22Rv1 (cell line): ENCODE data around the gene MAGI1.

Experiments
- H3K27ac ChIP-seq: fragments of 450-650 bp; 2 replicates; pipeline ENCODE4 v1.5.1; 2017
- ZFX ChIP-seq: fragments of 450-650 bp; IDR thresholded peaks from 2 replicates; pipeline ENCODE4 v1.6.1; 2017; ENCODE audit warnings: antibody characterized with exemption, borderline replicate concordance
- TF ChIP-seq, protein P1 (sequence below): fragments of 450-650 bp; IDR thresholded peaks from 2 replicates; pipeline ENCODE4 v1.5.1; 2017; ENCODE audit warnings: mild to moderate bottlenecking

MAGI1 gene

DNA sequence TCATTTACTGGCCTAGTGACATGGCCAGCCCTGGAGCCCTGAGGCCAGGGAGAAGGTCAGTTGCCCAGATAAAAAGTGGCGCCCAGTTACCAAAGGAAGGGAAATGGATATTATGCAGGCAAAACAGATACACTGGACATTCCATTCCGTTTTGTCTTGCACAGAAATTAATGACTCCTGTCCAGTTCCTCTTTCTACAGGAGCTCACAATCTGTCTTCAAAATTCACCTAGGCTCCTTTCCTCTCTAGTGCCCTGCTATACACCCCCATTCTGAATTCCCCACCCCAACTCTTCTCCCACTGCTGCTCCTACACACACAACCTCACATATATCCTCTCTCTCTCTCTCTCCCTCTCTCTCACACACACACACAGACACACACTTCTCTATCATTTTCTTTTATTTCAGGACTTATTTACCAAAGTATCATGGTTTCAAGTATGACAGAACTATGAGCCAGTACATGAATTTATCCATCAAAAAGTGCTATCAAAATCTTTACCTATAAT, 229.0 kb downstream of the MAGI1 start:
- TF ChIP-seq, protein P1, sequence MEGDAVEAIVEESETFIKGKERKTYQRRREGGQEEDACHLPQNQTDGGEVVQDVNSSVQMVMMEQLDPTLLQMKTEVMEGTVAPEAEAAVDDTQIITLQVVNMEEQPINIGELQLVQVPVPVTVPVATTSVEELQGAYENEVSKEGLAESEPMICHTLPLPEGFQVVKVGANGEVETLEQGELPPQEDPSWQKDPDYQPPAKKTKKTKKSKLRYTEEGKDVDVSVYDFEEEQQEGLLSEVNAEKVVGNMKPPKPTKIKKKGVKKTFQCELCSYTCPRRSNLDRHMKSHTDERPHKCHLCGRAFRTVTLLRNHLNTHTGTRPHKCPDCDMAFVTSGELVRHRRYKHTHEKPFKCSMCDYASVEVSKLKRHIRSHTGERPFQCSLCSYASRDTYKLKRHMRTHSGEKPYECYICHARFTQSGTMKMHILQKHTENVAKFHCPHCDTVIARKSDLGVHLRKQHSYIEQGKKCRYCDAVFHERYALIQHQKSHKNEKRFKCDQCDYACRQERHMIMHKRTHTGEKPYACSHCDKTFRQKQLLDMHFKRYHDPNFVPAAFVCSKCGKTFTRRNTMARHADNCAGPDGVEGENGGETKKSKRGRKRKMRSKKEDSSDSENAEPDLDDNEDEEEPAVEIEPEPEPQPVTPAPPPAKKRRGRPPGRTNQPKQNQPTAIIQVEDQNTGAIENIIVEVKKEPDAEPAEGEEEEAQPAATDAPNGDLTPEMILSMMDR: no peak
- TF ChIP-seq ZFX: no peak
- H3K27ac ChIP-seq: no peak overlapping the region

DNA sequence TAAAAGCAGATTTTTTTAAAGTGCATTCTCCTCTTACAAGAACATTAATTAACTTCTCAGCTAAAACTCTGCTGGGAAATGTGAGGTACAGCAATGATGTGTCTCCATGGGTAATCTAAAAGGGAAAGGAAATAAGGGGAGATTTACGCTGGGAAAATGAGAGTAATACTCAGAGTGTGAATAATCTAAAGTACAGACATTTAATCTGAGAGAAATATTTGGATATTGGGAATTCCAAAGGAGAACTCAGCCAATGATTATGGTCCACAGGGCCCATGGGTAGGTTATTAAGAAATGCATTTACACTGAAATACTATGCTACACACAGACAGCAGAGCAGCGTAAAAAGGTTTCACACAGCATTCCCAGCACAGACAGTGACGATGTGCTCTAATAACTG, 229.9 kb downstream of the MAGI1 start:
- peak overlapping the region; percentile 52; the same call in 1 of the 2 replicates for H3K27ac ChIP-seq
- TF ChIP-seq, protein P1: no peak
- no peak for TF ChIP-seq ZFX

DNA sequence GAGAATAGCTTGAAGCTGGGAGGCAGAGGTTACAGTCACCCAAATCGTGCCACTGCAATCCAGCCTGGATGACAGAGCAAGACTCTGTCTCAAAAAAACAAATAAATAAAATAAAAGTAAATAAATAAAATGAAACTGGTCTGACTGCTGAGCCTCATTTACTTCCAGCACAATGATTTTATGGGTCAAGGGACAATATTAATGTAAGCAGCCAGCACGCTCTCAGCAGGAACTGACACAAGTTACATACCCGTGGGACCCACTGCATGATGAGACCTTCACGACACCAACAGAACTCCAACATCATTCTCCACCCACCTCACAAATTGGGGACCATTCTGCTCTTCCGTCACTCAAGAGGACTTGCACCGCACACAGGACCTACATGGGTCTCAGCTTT, 230.3 kb downstream of the MAGI1 start:
- TF ChIP-seq ZFX: no peak
- TF ChIP-seq, protein P1: no peak
- H3K27ac ChIP-seq: peak overlapping the region; percentile 52

DNA sequence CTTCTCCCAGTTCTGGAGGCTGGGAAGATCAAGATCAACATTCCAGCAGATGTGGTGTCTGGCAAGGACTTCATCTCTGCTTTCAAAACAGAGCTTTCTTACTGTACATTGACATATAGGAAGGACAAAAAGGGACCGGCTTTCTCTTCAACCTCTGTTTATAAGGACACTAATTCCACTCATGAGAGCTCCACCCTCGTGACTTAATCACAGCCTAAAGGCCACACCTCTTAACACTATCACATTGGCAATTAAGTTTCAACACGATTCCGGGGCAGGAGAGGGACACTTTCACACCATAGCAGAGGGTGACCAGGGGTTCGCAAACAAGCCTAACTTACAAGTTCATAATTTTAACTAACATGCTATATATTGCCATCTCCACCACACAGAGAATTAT, 231.5 kb downstream of the MAGI1 start:
- TF ChIP-seq, protein P1: no peak
- TF ChIP-seq ZFX: no peak
- H3K27ac ChIP-seq: no peak overlapping the region

DNA sequence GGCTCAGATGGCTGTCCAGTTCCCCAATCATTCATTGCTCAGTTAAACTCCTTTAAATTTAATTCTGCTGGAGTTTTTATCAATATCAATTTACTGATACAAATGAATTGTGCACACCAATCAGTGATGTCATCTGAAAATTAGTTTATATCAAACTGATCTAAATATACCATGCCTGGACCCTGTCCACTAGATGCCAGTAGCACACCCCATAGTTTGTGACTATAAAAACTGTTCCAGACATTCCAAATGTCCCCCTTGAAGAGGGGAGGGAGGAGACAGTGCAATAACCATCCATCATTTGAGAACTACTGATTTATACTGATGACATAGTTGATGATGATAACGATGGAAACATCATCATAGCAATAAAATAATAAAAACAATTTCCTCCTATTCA, 232.1 kb downstream of the MAGI1 start:
- TF ChIP-seq ZFX: no peak
- TF ChIP-seq, protein P1: no peak
- H3K27ac ChIP-seq: no peak overlapping the region

DNA sequence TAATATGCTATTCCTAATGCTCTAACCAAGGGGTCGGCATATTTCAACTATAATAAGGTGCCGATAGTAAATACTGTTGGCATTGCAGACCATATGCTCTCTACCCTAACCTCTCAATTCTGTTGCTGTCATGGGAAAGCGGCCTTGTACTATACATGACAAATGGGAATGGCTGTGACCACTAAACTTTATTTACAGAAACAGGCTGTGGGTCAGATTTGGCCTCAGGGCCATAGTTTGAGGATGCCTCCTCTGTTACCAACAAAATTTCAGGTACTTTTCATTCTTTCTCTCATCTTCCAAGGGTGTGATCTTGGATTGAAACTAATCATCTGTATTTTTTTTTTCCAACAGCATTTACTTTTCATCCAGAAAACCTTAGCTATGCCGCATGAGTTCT, 242.0 kb downstream of the MAGI1 start:
- TF ChIP-seq, protein P1: no peak
- no peak overlapping the region for H3K27ac ChIP-seq

DNA sequence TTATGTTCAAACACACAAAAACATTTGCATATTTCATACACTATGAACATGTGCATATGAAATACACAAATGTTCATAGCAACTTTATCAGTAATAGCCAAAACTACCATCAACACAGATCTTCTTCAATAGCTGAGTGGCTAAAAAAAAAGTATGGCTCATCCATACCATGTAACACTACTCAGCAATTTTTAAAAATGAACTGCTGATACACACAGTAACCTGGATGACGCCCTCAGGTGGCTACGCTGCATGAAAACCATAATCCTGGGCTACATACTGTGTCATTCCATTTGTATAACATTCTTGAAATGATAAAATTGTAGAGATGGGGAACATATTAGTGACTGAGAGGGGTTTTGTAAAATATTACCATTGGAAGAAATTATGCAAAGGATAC, 243.6 kb downstream of the MAGI1 start:
- no peak for TF ChIP-seq ZFX
- TF ChIP-seq, protein P1: no peak
- H3K27ac ChIP-seq: no peak overlapping the region
